ENCODE data around the gene CHI3L2. TPM values are rescaled to one million over a fixed set of nuclear protein-coding genes. Genes with fewer than 3 reads are reported as not detected.

Gene CHI3L2
- total and polyA plus RNA-seq, 4 donors, result 30.1 to 298 (median 141) TPM

DNA sequence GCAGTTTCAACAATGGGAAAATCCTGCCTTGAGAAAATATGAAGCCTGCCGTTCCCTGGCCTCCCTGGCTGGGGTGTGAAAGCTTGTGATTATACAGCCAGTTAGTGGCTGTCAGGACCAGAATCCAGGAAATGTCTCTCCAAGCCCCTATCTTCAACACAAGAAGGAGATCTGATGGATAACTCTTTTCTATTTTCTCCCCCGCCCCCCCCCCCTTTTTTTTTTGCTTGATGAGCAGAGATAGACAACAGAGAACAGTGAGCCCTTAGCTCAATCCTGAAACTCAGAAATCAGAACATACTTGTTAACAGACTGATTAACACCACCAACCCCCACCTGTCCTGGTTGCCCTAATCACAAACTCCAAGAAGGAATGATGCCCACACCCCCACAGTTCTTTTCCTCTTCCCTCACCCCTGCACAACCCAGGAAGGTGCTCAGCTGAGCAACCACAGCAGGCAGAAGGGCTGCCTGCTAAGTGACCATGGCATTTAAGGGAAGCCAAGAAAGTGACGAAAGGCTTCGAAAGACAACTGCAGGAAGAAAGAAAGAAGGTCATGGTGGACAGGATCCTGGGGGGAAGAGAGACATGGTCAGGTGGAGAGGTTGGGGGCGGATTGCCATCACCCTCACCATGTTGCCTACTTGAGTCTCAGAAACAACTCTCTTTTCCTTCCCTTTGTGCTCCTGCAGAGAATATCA, 14.7 kb upstream of the CHI3L2 start:
- Histone ChIP-seq H3K4me3 (no peak overlapping the region), H3K27me3 (ENCODE audit: control insufficient read depth in 3 of 3, insufficient read depth in 3 of 3, low read length in 2 of 3) (no peaks in the 10 kb centered on the region), H3K27ac (ENCODE audit: low read depth in 1 of 2, low read length in 1 of 2) (no peak overlapping the region), H3K4me1 (ENCODE audit: control insufficient read depth in 5 of 5, insufficient read depth in 5 of 5, low read length in 5 of 5) (peaks cover 0 to 4% (median 0%) of the 10 kb centered on the region in 5 donors), H3K9ac (ENCODE audit: insufficient read depth in 1 of 2, low read length in 2 of 2) (no peak overlapping the region), H3K9me3 (ENCODE audit: control insufficient read depth in 4 of 4, insufficient read depth in 3 of 4, low read length in 3 of 4) (no peaks in the 10 kb centered on the region), H3K36me3 (ENCODE audit: control insufficient read depth in 4 of 4, insufficient read depth in 4 of 4, low read length in 4 of 4) (no peaks in the 10 kb centered on the region)
- TF ChIP-seq, protein P1, sequence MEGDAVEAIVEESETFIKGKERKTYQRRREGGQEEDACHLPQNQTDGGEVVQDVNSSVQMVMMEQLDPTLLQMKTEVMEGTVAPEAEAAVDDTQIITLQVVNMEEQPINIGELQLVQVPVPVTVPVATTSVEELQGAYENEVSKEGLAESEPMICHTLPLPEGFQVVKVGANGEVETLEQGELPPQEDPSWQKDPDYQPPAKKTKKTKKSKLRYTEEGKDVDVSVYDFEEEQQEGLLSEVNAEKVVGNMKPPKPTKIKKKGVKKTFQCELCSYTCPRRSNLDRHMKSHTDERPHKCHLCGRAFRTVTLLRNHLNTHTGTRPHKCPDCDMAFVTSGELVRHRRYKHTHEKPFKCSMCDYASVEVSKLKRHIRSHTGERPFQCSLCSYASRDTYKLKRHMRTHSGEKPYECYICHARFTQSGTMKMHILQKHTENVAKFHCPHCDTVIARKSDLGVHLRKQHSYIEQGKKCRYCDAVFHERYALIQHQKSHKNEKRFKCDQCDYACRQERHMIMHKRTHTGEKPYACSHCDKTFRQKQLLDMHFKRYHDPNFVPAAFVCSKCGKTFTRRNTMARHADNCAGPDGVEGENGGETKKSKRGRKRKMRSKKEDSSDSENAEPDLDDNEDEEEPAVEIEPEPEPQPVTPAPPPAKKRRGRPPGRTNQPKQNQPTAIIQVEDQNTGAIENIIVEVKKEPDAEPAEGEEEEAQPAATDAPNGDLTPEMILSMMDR (IDR thresholded peaks at IDR 0.05; ENCODE audit: control extremely low read depth, extremely low read depth), result no peak
- no peak for ATAC-seq (ENCODE audit: insufficient read depth, low FRiP score)
- WGBS, 2 donors, result 65 to 70% methylated on average over 5 of the region's 5 CpGs
- DNase-seq, result no peak

DNA sequence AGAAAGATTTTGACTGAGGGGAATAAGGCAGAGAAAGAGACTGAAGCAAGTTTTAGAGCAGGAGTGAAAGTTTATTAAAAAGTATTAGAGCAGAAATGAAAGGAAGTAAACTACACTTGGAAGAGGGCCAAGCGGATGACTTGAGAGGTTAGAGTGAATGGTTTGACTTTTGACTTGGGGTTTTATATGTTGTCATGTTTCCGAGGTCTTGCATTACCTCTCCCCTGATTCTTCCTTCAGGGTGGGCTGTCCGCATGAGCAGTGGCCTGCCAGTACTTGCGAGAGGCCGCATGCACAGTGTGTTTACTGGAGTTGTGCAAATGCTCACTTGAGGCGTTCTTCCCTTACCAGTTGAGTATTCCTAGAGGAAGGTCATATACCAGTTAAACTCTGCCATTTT, 14.1 kb upstream of the CHI3L2 start:
- H3K27me3 ChIP-seq (ENCODE audit: control insufficient read depth in 3 of 3, insufficient read depth in 3 of 3, low read length in 2 of 3), result no peaks in the 10 kb centered on the region
- no peaks in the 10 kb centered on the region for H3K36me3 ChIP-seq (ENCODE audit: control insufficient read depth in 4 of 4, insufficient read depth in 4 of 4, low read length in 4 of 4)
- DNase-seq (no peak), ATAC-seq (ENCODE audit: insufficient read depth, low FRiP score) (no peak)
- H3K9me3 ChIP-seq (ENCODE audit: control insufficient read depth in 4 of 4, insufficient read depth in 3 of 4, low read length in 3 of 4), result no peaks in the 10 kb centered on the region
- TF ChIP-seq, protein P1 (IDR thresholded peaks at IDR 0.05; ENCODE audit: control extremely low read depth, extremely low read depth), result no peak
- H3K9ac ChIP-seq (ENCODE audit: insufficient read depth in 1 of 2, low read length in 2 of 2), result no peak overlapping the region
- peaks cover 0 to 4% (median 0%) of the 10 kb centered on the region in 5 donors for H3K4me1 ChIP-seq (ENCODE audit: control insufficient read depth in 5 of 5, insufficient read depth in 5 of 5, low read length in 5 of 5)
- no peak overlapping the region for H3K27ac ChIP-seq (ENCODE audit: low read depth in 1 of 2, low read length in 1 of 2)
- 34 to 68% methylated on average over 6 of the region's 6 CpGs for WGBS, 2 donors
- H3K4me3 ChIP-seq, result no peak overlapping the region

DNA sequence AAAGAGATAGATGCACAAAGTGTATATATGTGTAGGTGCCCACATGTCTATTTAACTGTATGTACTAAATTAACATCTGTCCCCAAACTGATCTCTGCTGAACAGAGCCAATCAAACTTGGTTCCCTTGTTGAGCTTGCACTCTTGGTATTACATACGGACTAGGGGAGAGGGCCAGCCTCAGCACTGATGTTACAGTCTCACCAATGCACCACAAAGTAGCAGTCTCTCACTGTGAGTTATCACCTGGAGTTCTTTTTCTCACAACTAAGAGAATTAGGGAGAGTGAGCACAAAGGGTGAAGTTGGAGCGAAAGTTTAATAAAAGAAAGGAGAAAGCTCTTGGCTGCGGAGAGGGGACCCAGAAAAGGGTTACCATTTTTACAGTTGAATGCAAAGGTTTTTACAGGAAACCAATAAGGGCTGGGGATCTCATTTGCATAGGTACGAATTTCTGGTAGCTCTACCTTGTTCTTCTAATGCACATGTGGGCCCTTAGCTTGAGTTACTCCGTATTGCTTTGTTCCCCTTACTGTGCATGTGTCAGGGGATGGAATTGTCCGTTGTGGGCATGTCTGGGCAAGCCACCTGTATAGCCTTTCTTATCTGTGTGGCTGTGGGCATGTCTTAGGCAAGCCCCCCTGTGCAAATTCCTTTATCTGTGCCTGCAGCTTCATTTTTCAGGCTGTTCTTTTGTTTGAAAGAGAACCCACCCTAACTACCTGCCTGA, 13.3 kb upstream of the CHI3L2 start:
- Histone ChIP-seq H3K4me1 (ENCODE audit: control insufficient read depth in 5 of 5, insufficient read depth in 5 of 5, low read length in 5 of 5) (peaks cover 0 to 4% (median 0%) of the 10 kb centered on the region in 5 donors), H3K27ac (ENCODE audit: low read depth in 1 of 2, low read length in 1 of 2) (peak overlapping the region in 1 of 2 donors; percentile 6), H3K9ac (ENCODE audit: insufficient read depth in 1 of 2, low read length in 2 of 2) (no peak overlapping the region), H3K9me3 (ENCODE audit: control insufficient read depth in 4 of 4, insufficient read depth in 3 of 4, low read length in 3 of 4) (no peaks in the 10 kb centered on the region), H3K27me3 (ENCODE audit: control insufficient read depth in 3 of 3, insufficient read depth in 3 of 3, low read length in 2 of 3) (no peaks in the 10 kb centered on the region), H3K36me3 (ENCODE audit: control insufficient read depth in 4 of 4, insufficient read depth in 4 of 4, low read length in 4 of 4) (no peaks in the 10 kb centered on the region), H3K4me3 (no peak overlapping the region)
- 71 to 80% methylated on average over 6 of the region's 6 CpGs for WGBS, 2 donors
- TF ChIP-seq, protein P1 (IDR thresholded peaks at IDR 0.05; ENCODE audit: control extremely low read depth, extremely low read depth), result no peak
- ATAC-seq (ENCODE audit: insufficient read depth, low FRiP score) (no peak), DNase-seq (no peak)
